GM19239 (cell line): ENCODE results near the gene SNAPC1.
A peak's percentile ranks its signal among the peaks of the same experiment; 100 is the strongest.
"Not testable (repeated sequence)": the region's sequence is repeated elsewhere in the genome, so short reads cannot be mapped to it uniquely, and the experiment has no call there.

Source experiments
- DNase-seq: peaks from one replicate; pipeline ENCODE4 v3.0.0; 2011; ENCODE audit warnings: low spot score; ENCODE audit not compliant: insufficient read length
- FAIRE-seq: peaks from 2 replicates; lab custom pipeline; 2011; peaks lifted over from hg19 to GRCh38; lab: Jason Lieb, UNC

The SNAPC1 gene

GRCh38 chr14:61761959-61762786, at the start of gene SNAPC1:
TSS of gene SNAPC1 (plus strand) at chr14:61762420. CDS start at chr14:61762461, 41 bp downstream.
- FAIRE-seq (peak; percentile 99), DNase-seq (peak; percentile 87)

DNA sequence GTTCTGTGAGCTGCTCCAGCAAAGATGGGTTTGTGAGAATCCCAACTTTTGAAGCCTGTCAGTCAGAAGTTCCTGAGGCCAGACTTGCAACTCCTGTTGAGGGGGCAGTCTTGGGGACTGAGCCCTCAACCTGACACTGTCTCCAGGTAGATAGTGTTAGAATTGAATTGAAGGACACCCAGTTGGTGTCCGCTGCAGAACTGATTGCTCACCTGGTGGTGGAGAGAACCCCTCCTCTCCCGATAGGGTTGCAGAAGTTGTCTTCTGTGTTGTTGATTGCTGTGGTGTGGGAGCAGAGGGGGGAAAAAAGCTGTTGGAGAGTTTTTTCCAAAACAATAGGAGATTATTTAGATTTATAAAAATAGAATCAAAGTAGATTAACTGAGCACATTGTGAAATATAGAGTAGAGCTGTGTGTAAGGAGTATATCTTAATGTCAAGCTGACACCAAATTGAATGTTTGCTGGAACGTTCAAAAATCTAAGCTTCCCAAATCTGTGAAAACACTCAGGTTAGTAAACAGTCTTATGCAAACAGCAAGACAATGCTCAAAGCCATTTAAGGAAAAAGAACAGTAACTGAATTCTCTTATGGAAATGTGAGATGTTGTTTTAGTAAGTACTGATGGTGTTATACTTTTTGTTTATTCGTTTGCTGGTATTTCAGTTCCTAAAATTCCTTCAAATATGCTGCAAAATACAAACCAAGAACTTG, 48.3 kb upstream of the SNAPC1 start:
- FAIRE-seq (no peak), DNase-seq (no peak)

- no peak for DNase-seq
- peak; percentile 21 for FAIRE-seq
These were observed 45.3 kb upstream of the SNAPC1 start for GRCh38 chr14:61716956-61717355.

GRCh38 chr14:61718039-61718438, 44.2 kb upstream of the SNAPC1 start:
- FAIRE-seq (peak; percentile 53), DNase-seq (no peak)

GRCh38 chr14:61719344-61720293, 42.6 kb upstream of the SNAPC1 start:
- FAIRE-seq = peak; percentile 76
- DNase-seq = no peak

DNA sequence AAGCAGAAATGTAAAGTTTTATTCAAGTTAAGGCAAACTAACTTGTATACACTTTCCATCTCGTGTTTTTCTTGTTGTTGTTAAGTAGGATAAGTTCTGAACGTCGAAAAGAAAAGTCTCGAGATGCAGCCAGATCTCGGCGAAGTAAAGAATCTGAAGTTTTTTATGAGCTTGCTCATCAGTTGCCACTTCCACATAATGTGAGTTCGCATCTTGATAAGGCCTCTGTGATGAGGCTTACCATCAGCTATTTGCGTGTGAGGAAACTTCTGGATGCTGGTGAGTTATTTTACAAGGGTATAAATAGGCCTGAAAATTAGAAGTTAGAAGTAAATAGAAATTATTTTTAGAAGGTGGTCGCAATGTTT, 41.9 kb upstream of the SNAPC1 start:
- DNase-seq (no peak), FAIRE-seq (peak; percentile 73)

- no peak for FAIRE-seq
- no peak for DNase-seq
These were observed 41.5 kb upstream of the SNAPC1 start for GRCh38 chr14:61720741-61721140.

GRCh38 chr14:61724133-61724532, 38.1 kb upstream of the SNAPC1 start:
- DNase-seq = no peak
- no peak for FAIRE-seq

DNA sequence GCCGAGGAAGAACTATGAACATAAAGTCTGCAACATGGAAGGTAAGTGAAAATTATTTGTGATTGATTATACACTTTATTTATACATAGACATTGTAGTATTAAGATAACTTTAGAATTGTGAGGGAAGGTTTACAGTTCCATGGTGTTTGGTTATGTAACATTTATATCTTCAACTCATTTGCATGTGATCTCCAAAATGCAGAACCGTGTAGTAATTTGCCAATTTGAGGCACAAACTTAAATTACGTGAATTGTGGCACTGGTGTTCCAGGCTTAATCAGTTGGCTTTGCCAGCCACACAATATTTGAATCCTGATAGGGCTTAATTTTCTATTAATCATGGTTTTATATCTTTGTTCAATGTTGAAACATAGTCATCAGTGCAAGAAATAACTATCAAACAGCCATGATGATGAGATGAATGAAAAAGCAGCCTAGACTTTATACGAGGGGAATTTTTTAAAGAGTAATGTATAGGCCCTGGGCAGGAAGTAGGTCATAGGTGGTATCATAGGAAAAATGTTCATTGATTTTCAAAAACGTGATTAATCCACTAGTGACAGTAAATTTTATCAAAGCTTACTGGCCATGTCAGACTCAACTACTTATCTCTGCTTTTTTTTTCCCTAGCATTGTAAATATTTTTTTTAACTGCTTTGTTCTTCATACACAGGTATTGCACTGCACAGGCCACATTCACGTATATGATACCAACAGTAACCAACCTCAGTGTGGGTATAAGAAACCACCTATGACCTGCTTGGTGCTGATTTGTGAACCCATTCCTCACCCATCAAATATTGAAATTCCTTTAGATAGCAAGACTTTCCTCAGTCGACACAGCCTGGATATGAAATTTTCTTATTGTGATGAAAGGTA, 35.2 kb upstream of the SNAPC1 start:
- FAIRE-seq = no peak

DNA sequence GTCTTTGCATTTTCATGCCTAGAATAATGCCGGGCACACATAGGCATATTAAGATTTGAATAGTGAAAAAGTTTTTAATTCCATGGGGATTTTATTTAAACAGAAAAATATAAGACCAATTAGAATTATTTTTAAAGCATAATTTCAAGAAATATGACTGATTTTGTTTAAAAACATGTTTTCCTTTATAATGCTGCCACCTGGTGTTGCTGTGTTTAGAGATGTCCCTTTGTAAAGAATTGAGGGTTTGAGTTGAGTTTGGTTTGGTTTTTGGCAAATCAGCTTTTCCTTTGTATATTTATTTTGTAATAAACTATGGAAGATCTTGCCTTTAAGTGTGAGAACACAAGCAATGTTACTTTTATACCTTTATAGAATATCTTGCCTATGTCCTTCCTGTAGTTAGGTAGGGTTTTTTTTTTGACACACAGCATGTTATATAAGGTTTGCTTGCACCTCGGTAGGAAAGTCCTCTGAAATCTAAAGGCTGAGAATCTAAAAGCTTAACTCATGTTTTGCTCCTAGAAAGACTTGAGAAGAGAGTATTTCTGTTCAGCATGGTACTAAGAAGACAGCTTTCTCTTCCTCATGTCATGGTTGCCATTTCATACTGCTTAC, 31.4 kb upstream of the SNAPC1 start:
- no peak for DNase-seq
- FAIRE-seq = peak; percentile 76

More for the DNA sequence above, 35.2 kb upstream of the SNAPC1 start:
- DNase-seq = no peak

- FAIRE-seq = no peak
- DNase-seq = no peak
These were observed 28.2 kb upstream of the SNAPC1 start for GRCh38 chr14:61733972-61734371.

- no peak for FAIRE-seq
- no peak for DNase-seq
These were observed 25.5 kb upstream of the SNAPC1 start for GRCh38 chr14:61736751-61737150.

DNA sequence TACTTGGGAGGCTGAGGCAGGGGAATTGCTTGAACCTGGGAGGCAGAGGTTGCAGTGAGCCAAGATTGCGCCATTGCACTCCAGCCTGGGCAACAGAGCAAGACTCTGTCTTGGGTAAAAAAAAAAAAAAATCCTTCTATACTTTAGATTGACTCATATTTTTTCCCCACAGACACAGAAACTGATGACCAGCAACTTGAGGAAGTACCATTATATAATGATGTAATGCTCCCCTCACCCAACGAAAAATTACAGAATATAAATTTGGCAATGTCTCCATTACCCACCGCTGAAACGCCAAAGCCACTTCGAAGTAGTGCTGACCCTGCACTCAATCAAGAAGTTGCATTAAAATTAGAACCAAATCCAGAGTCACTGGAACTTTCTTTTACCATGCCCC, 24.3 kb upstream of the SNAPC1 start:
- FAIRE-seq = no peak
- no peak for DNase-seq

- no peak for DNase-seq
- FAIRE-seq = no peak
These were observed 23.1 kb upstream of the SNAPC1 start for GRCh38 chr14:61739133-61739532.

GRCh38 chr14:61742371-61742770, 19.8 kb upstream of the SNAPC1 start:
- no peak for DNase-seq
- peak; percentile 35 for FAIRE-seq

GRCh38 chr14:61744238-61744637, 18.0 kb upstream of the SNAPC1 start:
- no peak for DNase-seq
- no peak for FAIRE-seq

DNA sequence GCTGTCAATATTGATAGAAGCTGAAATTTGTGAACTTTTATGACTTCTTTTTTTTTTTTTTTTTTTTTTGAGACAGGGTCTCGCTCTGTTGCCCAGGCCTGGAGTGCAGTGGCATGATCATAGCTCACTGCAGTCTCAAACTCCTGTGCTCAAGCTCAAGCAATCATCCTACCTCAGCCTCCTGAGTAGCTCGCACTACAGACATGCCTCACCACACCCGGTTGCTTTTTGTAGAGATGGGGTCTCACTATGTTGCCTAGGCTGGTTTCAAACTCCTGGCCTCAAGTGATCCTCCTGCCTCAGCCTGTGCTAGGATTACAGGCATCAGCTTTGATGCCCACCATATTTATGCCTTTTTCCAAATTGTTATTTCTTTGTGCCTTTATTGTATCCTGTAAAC, 15.9 kb upstream of the SNAPC1 start:
- DNase-seq, FAIRE-seq: not testable (repeated sequence)

- DNase-seq (no peak), FAIRE-seq (peak; percentile 61)
These were observed 15.3 kb upstream of the SNAPC1 start for GRCh38 chr14:61746881-61747280.

DNA sequence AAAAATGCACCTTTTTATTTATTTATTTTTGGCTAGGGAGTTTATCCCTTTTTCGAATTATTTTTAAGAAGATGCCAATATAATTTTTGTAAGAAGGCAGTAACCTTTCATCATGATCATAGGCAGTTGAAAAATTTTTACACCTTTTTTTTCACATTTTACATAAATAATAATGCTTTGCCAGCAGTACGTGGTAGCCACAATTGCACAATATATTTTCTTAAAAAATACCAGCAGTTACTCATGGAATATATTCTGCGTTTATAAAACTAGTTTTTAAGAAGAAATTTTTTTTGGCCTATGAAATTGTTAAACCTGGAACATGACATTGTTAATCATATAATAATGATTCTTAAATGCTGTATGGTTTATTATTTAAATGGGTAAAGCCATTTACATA, 14.9 kb upstream of the SNAPC1 start:
- FAIRE-seq (no peak), DNase-seq (no peak)
